ENCODE results near the gene HIPK2. TPM values are rescaled to one million over a fixed set of nuclear protein-coding genes. Genes with fewer than 3 reads are reported as not detected.

HIPK2 gene
- total and polyA plus RNA-seq, 2 experiments from 2014 or later: 18.2 to 22.9 TPM

DNA sequence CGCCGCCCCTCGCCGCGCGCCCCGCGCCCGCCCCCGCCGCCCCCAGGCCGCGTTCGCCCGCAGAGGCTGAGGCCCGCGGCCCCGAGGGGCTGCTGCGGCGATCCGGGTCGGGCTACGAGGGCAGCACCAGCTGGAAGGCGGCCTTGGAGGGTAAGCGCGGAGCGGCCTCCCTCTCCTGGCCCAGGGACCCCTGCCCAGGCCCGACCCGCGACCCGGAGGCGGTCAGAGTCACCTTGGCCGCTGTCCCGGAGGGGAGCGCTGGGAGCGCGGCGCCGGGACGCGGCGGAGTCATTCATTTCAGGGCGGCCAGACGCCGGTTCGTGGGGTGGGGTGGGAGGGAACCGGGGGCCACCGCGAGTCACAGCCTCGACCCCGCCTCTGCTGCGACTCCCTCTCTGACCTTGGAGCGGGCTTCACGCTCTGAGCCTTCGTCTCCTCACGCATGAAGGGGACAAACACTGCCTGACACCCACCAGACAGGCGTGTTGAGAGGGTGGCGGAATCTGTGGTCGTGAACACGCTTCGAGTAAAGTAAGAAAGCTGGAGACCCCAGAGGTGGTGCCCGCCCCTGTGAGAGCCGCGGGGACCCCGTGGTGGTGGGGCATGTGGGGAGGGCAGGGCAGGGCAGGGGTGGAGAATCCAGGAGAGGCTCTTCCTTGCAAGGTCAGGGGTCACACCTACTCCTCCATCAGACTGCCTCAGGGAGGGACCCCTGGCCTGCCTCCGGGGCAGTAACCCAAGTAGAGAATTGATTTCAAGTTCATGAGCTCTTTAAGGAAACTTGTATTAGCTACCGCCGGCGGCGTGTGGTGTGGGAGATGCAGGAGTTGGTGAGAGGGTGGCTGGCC, 253.6 kb downstream of the HIPK2 start:
- Histone ChIP-seq H3K27ac (no peak overlapping the region), H3K36me3 (replicated peaks; ENCODE audit: insufficient read depth, low read depth) (no peaks in the 10 kb centered on the region), H2AFZ (no peak overlapping the region), H3K9me2 (replicated peaks; ENCODE audit: insufficient read depth) (no peaks in the 10 kb centered on the region), H3K9me3 (ENCODE audit: low read depth) (no peaks in the 10 kb centered on the region), H4K20me1 (ENCODE audit: insufficient read depth, poor library complexity, severe bottlenecking) (no peaks in the 10 kb centered on the region), H3K4me1 (ENCODE audit: insufficient read depth) (no peaks in the 10 kb centered on the region), H3K4me3 (no peak overlapping the region), H3K27me3 (peaks cover 42% of the 10 kb centered on the region), H3K79me2 (no peaks in the 10 kb centered on the region), H3K4me2 (peak overlapping the region; percentile 74)
- TF ChIP-seq, protein P1, sequence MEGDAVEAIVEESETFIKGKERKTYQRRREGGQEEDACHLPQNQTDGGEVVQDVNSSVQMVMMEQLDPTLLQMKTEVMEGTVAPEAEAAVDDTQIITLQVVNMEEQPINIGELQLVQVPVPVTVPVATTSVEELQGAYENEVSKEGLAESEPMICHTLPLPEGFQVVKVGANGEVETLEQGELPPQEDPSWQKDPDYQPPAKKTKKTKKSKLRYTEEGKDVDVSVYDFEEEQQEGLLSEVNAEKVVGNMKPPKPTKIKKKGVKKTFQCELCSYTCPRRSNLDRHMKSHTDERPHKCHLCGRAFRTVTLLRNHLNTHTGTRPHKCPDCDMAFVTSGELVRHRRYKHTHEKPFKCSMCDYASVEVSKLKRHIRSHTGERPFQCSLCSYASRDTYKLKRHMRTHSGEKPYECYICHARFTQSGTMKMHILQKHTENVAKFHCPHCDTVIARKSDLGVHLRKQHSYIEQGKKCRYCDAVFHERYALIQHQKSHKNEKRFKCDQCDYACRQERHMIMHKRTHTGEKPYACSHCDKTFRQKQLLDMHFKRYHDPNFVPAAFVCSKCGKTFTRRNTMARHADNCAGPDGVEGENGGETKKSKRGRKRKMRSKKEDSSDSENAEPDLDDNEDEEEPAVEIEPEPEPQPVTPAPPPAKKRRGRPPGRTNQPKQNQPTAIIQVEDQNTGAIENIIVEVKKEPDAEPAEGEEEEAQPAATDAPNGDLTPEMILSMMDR (IDR thresholded peaks at IDR 0.05; ENCODE audit: poor library complexity): no peak
- TF ChIP-seq EZH2phosphoT487 (IDR thresholded peaks at IDR 0.05; ENCODE audit: low read depth, severe bottlenecking, unreplicated experiment) (no peak), EZH2 (IDR thresholded peaks at IDR 0.05; ENCODE audit: borderline replicate concordance) (no peak)
- 41% methylated on average over 20 of the region's 70 CpGs for WGBS (ENCODE audit: low lambda C conversion rate, missing lambda C conversion rate)
- no peak for DNase-seq (ENCODE audit: low spot score)

DNA sequence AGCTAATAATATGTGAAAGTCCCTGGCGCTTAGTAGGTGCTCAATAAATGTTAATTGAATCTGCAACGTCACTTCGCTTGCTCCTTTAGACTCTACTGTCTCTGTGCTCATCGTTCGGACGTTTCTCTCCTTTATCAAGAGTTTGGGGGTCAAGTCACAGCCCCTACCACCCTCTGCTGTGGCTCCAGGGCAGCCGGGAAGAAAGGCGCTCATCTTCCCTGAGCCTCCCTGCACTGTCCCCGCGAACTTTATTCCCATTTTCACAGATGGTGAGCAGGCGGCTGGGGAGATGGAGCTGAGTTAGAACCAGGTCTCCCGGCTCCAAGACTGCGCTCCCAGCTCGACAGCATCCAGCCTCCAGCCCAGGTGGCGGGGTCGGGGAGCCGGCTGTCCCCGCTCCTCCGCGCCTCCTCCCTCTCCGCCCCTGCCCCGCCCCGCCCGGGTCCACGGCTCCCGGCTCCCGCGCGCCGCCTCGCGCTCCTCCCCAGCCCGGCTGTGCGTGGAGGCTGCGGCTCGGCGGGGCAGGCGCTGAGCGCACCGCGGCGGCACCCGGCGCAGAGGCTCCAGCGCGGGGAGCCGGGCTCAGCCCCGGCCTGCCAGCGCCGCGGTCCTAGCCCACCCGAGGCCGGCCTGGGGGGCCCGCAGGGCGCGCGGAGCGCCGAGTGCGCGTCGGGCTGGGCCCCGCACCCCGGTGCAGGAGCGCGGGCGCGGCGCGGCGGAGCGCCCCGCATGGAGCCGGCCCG, 254.4 kb downstream of the HIPK2 start, which contains the start of gene CLEC2L:
Gene CLEC2L (plus strand): TSS at position 487 of the 743 bp plus-strand sequence. CDS start 243 bp downstream, at position 730.
- no peak within 1 kb of the TSS for H2AFZ ChIP-seq

DNA sequence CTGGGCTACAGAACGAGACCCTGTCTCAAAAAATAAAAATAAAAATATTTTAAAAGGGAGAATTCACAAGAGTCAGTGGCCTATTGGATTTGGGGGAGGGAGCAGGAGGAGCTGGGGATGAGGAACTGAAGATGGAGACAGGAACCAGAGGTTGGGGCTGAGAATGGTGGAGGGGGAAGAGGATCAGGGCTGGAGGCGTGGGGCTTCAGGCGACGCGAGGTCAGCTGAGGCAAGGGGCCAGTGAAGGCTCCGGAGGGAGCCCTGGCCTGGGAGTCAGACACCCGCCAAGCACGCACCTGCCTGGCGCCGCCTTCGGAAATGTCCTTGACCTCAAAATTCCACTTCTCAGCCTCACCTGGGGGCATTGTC, 255.0 kb downstream of the HIPK2 start:
- H3K9me2 ChIP-seq (replicated peaks; ENCODE audit: insufficient read depth): no peaks in the 10 kb centered on the region
- WGBS (ENCODE audit: low lambda C conversion rate, missing lambda C conversion rate): 42% methylated on average over 11 of the region's 11 CpGs

More for the DNA sequence above, 254.4 kb downstream of the HIPK2 start, which contains the start of gene CLEC2L:
- Histone ChIP-seq H3K79me2 (no peaks in the 10 kb centered on the region), H3K9me3 (ENCODE audit: low read depth) (no peaks in the 10 kb centered on the region), H3K4me3 (no peak within 1 kb of the TSS), H4K20me1 (ENCODE audit: insufficient read depth, poor library complexity, severe bottlenecking) (no peaks in the 10 kb centered on the region), H3K9me2 (replicated peaks; ENCODE audit: insufficient read depth) (no peaks in the 10 kb centered on the region), H3K36me3 (replicated peaks; ENCODE audit: insufficient read depth, low read depth) (no peaks in the 10 kb centered on the region), H3K4me2 (peak within 1 kb of the TSS; percentile 80), H3K4me1 (ENCODE audit: insufficient read depth) (no peaks in the 10 kb centered on the region), H3K27ac (no peak within 1 kb of the TSS), H3K27me3 (peaks cover 42% of the 10 kb centered on the region)
- 4% methylated on average over 51 of the region's 75 CpGs for WGBS (ENCODE audit: low lambda C conversion rate, missing lambda C conversion rate)
- TF ChIP-seq EZH2phosphoT487 (IDR thresholded peaks at IDR 0.05; ENCODE audit: low read depth, severe bottlenecking, unreplicated experiment): no peak
- no peak for TF ChIP-seq EZH2 (IDR thresholded peaks at IDR 0.05; ENCODE audit: borderline replicate concordance)
- DNase-seq (ENCODE audit: low spot score): peak; percentile 42

More for the DNA sequence above, 255.0 kb downstream of the HIPK2 start:
- Histone ChIP-seq H4K20me1 (ENCODE audit: insufficient read depth, poor library complexity, severe bottlenecking) (no peaks in the 10 kb centered on the region), H2AFZ (no peak overlapping the region), H3K4me2 (peak overlapping the region; percentile 80), H3K4me3 (no peak overlapping the region), H3K27ac (no peak overlapping the region), H3K79me2 (no peaks in the 10 kb centered on the region), H3K9me3 (ENCODE audit: low read depth) (no peaks in the 10 kb centered on the region), H3K27me3 (peaks cover 42% of the 10 kb centered on the region), H3K36me3 (replicated peaks; ENCODE audit: insufficient read depth, low read depth) (no peaks in the 10 kb centered on the region), H3K4me1 (ENCODE audit: insufficient read depth) (no peaks in the 10 kb centered on the region)
- DNase-seq (ENCODE audit: low spot score): no peak
- TF ChIP-seq EZH2 (IDR thresholded peaks at IDR 0.05; ENCODE audit: borderline replicate concordance) (no peak), EZH2phosphoT487 (IDR thresholded peaks at IDR 0.05; ENCODE audit: low read depth, severe bottlenecking, unreplicated experiment) (no peak)
- TF ChIP-seq, protein P1 (IDR thresholded peaks at IDR 0.05; ENCODE audit: poor library complexity): no peak

Measured in hepatocyte (in vitro differentiated cells).